Measurements from ENCODE around the gene CNN2.
A peak's percentile ranks its signal among the peaks of the same experiment; 100 is the strongest.

DNA sequence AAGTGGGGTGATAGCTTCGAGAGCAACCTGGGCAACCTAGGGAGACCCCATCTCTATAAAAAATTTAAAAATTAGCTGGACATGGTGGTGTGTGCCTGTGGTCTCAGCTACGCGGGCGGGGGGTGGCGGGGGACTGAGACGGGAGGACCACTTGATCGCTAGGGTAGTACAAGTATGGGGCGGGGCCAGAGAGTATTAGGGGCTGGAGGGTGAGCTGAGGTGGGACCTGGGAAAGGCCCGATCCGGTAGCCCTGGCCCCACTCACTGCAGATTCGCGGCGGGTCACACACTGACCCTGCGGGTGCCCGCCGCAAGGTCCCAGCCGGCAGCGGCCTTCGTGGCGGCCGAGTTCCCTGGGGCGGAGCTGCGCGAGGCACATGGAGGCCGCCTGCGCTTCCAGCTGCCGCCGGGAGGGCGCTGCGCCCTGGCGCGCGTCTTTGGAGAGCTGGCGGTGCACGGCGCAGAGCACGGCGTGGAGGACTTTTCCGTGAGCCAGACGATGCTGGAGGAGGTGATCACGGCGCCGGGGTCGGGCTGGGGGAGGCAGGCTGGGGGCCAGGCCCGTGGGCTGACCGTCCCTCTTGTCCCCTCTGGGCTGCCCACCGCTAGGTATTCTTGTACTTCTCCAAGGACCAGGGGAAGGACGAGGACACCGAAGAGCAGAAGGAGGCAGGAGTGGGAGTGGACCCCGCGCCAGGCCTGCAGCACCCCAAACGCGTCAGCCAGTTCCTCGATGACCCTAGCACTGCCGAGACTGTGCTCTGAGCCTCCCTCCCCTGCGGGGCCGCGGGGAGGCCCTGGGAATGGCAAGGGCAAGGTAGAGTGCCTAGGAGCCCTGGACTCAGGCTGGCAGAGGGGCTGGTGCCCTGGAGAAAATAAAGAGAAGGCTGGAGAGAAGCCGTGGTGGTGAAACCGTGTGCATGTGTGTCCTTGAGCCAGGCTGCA, 38.5 kb downstream of the CNN2 start:
- TF ChIP-seq, protein P1, sequence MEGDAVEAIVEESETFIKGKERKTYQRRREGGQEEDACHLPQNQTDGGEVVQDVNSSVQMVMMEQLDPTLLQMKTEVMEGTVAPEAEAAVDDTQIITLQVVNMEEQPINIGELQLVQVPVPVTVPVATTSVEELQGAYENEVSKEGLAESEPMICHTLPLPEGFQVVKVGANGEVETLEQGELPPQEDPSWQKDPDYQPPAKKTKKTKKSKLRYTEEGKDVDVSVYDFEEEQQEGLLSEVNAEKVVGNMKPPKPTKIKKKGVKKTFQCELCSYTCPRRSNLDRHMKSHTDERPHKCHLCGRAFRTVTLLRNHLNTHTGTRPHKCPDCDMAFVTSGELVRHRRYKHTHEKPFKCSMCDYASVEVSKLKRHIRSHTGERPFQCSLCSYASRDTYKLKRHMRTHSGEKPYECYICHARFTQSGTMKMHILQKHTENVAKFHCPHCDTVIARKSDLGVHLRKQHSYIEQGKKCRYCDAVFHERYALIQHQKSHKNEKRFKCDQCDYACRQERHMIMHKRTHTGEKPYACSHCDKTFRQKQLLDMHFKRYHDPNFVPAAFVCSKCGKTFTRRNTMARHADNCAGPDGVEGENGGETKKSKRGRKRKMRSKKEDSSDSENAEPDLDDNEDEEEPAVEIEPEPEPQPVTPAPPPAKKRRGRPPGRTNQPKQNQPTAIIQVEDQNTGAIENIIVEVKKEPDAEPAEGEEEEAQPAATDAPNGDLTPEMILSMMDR (IDR thresholded peaks at IDR 0.05; ENCODE audit: poor library complexity, severe bottlenecking), result peak; percentile 59
- no peak for TF ChIP-seq EP300 (conservative IDR thresholded peaks at IDR 0.05; ENCODE audit: poor library complexity, severe bottlenecking)
- no peak for TF ChIP-seq EZH2 (IDR thresholded peaks at IDR 0.05; ENCODE audit: borderline replicate concordance, insufficient read depth, low read length, poor library complexity, severe bottlenecking)
- no peak for TF ChIP-seq POLR2AphosphoS5 (IDR thresholded peaks at IDR 0.05)

Data from neural cell (in vitro differentiated cells).